Measurements from ENCODE around the gene OR4E1. TPM values are rescaled to one million over a fixed set of nuclear protein-coding genes. Genes with fewer than 3 reads are reported as not detected.
A peak's percentile ranks its signal among the peaks of the same experiment; 100 is the strongest.

OR4E1 gene
- total RNA-seq, result under 1 TPM in 4 of 5 experiments, not detected in 1; 0.07 to 0.19 (median 0.12) TPM
- not detected for polyA plus RNA-seq
- total RNA-seq, result 0.40 reads per million

GRCh38 chr14:21673718-21674117 lies at the start of gene OR4E1:
TSS of gene OR4E1 (minus strand) at chr14:21673818. CDS start at chr14:21670935, 2,883 bp downstream.
- ATAC-seq, result no peak
- peaks cover 12 to 47% (median 38%) of the 10 kb centered on the region in 5 donors for H3K27me3 Mint-ChIP-seq
- H3K36me3 Mint-ChIP-seq, result peaks cover 0 to 3% (median 0%) of the 10 kb centered on the region in 5 donors

GRCh38 chr14:21721504-21721903 lies 47.9 kb upstream of the OR4E1 start:
- Mint-ChIP-seq H3K4me1 (peaks cover 0 to 3% (median 0%) of the 10 kb centered on the region in 7 donors), H3K9me3 (no peaks in the 10 kb centered on the region), H3K27me3 (peaks cover 36 to 57% (median 43%) of the 10 kb centered on the region in 5 donors), H3K36me3 (peaks cover 0 to 4% (median 0%) of the 10 kb centered on the region in 5 donors), H3K27ac (no peak overlapping the region), H3K4me3 (no peak overlapping the region)
- Histone ChIP-seq H3K9me3 (ENCODE audit: control insufficient read depth in 2 of 3, low read length in 3 of 3) (no peaks in the 10 kb centered on the region), H3K4me1 (ENCODE audit: control insufficient read depth in 2 of 2, insufficient read depth in 2 of 2, low read length in 2 of 2) (no peaks in the 10 kb centered on the region), H3K27me3 (ENCODE audit: control insufficient read depth in 2 of 2, insufficient read depth in 2 of 2, low read length in 2 of 2) (no peaks in the 10 kb centered on the region), H3K36me3 (ENCODE audit: control insufficient read depth in 2 of 3, insufficient read depth in 3 of 3, low read length in 3 of 3) (no peaks in the 10 kb centered on the region), H3K27ac (ENCODE audit: low read depth, low read length) (peak overlapping the region; percentile 54), H3K4me3 (ENCODE audit: low read length) (no peak overlapping the region)
- DNase-seq (no peak), ATAC-seq (no peak)
- CTCF ChIA-PET, result interaction anchor here (1.0 to 2.5 kb wide), 2 partner anchors 20 to 849 kb away, joined by 3 to 12 read pairs; no protein-coding TSS in a partner anchor
- POLR2A ChIA-PET, result no interaction called here
- intact Hi-C loops (cut with micrococcal nuclease), result loop anchor here in 1 of 2 donors (5.0 kb wide), 1 partner anchor 801 kb away; no protein-coding TSS in a partner anchor

More at GRCh38 chr14:21673718-21674117, at the start of gene OR4E1:
- ChIA-PET CTCF (no interaction called here), POLR2A (interaction anchor here (0.7 kb wide), 1 partner anchor 94 kb away, joined by 3 read pairs; the partner anchor contains the start of gene OR10G3)
- intact Hi-C loops (cut with micrococcal nuclease), result no loop called here
- Histone ChIP-seq H3K27ac (ENCODE audit: low read depth, low read length) (no peak within 1 kb of the TSS), H3K9me3 (ENCODE audit: control insufficient read depth in 2 of 3, low read length in 3 of 3) (peaks cover 0 to 4% (median 0%) of the 10 kb centered on the region in 3 experiments), H3K4me3 (ENCODE audit: low read length) (no peak within 1 kb of the TSS), H3K36me3 (ENCODE audit: control insufficient read depth in 2 of 3, insufficient read depth in 3 of 3, low read length in 3 of 3) (no peaks in the 10 kb centered on the region), H3K27me3 (ENCODE audit: control insufficient read depth in 2 of 2, insufficient read depth in 2 of 2, low read length in 2 of 2) (no peaks in the 10 kb centered on the region), H3K4me1 (ENCODE audit: control insufficient read depth in 2 of 2, insufficient read depth in 2 of 2, low read length in 2 of 2) (no peaks in the 10 kb centered on the region)
- H3K4me3 Mint-ChIP-seq, result no peak within 1 kb of the TSS
- no peak within 1 kb of the TSS for H3K27ac Mint-ChIP-seq
- peaks cover 0 to 33% (median 9%) of the 10 kb centered on the region in 11 donors for H3K9me3 Mint-ChIP-seq
- no peak for DNase-seq
- peaks cover 0 to 2% (median 0%) of the 10 kb centered on the region in 7 donors for H3K4me1 Mint-ChIP-seq

DNA sequence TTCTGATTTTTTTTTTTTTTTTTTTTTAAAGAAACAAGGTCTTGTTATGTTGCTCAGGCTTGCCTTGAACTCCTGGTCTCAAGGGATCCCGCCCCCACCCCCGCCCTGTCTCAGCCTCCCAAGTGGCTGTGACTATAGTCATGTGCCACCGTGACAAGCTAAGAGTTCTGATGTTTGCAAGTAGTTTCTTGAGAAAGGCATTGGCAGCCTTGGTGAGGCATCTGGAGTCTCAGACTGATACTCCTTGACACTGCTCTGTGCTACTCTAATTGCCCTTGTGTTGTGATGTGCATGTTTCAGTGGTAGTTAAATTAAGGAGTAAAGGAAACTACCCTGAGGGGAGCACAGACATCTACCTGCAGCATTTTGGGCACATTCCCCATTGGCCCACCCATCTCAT lies 46.2 kb upstream of the OR4E1 start:
- H3K9me3 Mint-ChIP-seq, result no peaks in the 10 kb centered on the region
- POLR2A ChIA-PET, result interaction anchor here (0.6 to 1.6 kb wide), 3 partner anchors 807 to 837 kb away, joined by 3 to 5 read pairs (median 4); no protein-coding TSS in a partner anchor

DNA sequence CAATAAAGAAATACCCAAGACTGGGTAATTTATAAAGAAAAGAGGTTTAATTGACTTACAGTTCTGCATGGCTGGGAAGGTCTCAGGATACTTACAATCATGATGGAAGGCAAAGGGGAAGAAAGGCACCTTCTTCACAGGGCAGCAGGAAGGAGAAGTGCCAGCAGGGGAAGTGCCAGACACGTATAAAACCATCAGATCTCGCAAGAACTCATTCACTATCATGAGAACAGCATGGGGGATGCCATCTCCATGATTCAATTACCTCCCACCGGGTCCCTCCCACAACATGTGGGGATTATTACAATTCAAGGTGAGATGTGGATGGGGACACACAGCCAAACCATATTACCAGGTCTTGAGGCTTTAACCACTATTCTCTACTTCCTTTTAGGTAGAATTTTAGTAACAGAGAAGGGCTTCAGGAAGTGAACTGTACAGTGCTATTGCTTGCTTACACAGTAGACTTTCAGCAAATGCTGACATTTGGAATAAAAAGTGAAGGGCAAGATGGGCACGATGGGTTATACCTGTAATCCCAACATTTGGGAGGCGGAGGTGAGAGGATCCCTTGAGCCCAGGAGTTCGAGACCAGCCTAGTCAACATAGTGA lies 40.8 kb upstream of the OR4E1 start:
- peaks cover 0 to 8% (median 5%) of the 10 kb centered on the region in 7 donors for H3K4me1 Mint-ChIP-seq
- POLR2A ChIA-PET, result interaction anchor here (1.8 kb wide), 1 partner anchor 9 kb away, joined by 5 read pairs; no protein-coding TSS in a partner anchor
- H3K4me3 ChIP-seq (ENCODE audit: low read length), result no peak overlapping the region

More for the DNA sequence above, 46.2 kb upstream of the OR4E1 start:
- Mint-ChIP-seq H3K4me3 (no peak overlapping the region), H3K4me1 (peaks cover 0 to 3% (median 0%) of the 10 kb centered on the region in 7 donors), H3K36me3 (peaks cover 0 to 4% (median 0%) of the 10 kb centered on the region in 5 donors), H3K27ac (peak overlapping the region in 2 of 9 donors; percentile 4 to 72), H3K27me3 (peaks cover 34 to 62% (median 43%) of the 10 kb centered on the region in 5 donors)
- Histone ChIP-seq H3K9me3 (ENCODE audit: control insufficient read depth in 2 of 3, low read length in 3 of 3) (no peaks in the 10 kb centered on the region), H3K36me3 (ENCODE audit: control insufficient read depth in 2 of 3, insufficient read depth in 3 of 3, low read length in 3 of 3) (no peaks in the 10 kb centered on the region), H3K4me3 (ENCODE audit: low read length) (no peak overlapping the region), H3K27ac (ENCODE audit: low read depth, low read length) (no peak overlapping the region), H3K4me1 (ENCODE audit: control insufficient read depth in 2 of 2, insufficient read depth in 2 of 2, low read length in 2 of 2) (no peaks in the 10 kb centered on the region), H3K27me3 (ENCODE audit: control insufficient read depth in 2 of 2, insufficient read depth in 2 of 2, low read length in 2 of 2) (no peaks in the 10 kb centered on the region)
- ATAC-seq (no peak), DNase-seq (no peak)
- intact Hi-C loops (cut with micrococcal nuclease), result loop anchor here in 1 of 2 donors (5.0 to 10.0 kb wide), 2 partner anchors 265 to 802 kb away; partner anchors contain the start of gene CHD8
- CTCF ChIA-PET, result no interaction called here

GRCh38 chr14:21712036-21712435 lies 38.4 kb upstream of the OR4E1 start:
- ChIA-PET CTCF (interaction anchor here (1.2 to 1.4 kb wide), 2 partner anchors 11 to 836 kb away, joined by 3 to 4 read pairs; no protein-coding TSS in a partner anchor), POLR2A (interaction anchor here (0.5 to 1.8 kb wide), 3 partner anchors 28 to 844 kb away, joined by 4 to 7 read pairs (median 5); no protein-coding TSS in a partner anchor)
- Mint-ChIP-seq H3K27ac (peak overlapping the region in 8 of 9 donors; percentile 7 to 91 (median 72)), H3K4me1 (peaks cover 0 to 8% (median 5%) of the 10 kb centered on the region in 7 donors), H3K4me3 (peak overlapping the region; percentile 25 to 82 (median 67)), H3K27me3 (peaks cover 14 to 39% (median 21%) of the 10 kb centered on the region in 5 donors), H3K36me3 (peaks cover 0 to 9% (median 0%) of the 10 kb centered on the region in 5 donors), H3K9me3 (peaks cover 0 to 8% (median 0%) of the 10 kb centered on the region in 11 donors)
- DNase-seq (peak in 4 of 9 donors; percentile 22 to 57 (median 46)), ATAC-seq (peak; percentile 56)
- Histone ChIP-seq H3K36me3 (ENCODE audit: control insufficient read depth in 2 of 3, insufficient read depth in 3 of 3, low read length in 3 of 3) (no peaks in the 10 kb centered on the region), H3K27ac (ENCODE audit: low read depth, low read length) (peak overlapping the region; percentile 56), H3K4me3 (ENCODE audit: low read length) (peak overlapping the region; percentile 6), H3K4me1 (ENCODE audit: control insufficient read depth in 2 of 2, insufficient read depth in 2 of 2, low read length in 2 of 2) (no peaks in the 10 kb centered on the region), H3K9me3 (ENCODE audit: control insufficient read depth in 2 of 3, low read length in 3 of 3) (no peaks in the 10 kb centered on the region), H3K27me3 (ENCODE audit: control insufficient read depth in 2 of 2, insufficient read depth in 2 of 2, low read length in 2 of 2) (peaks cover 0 to 3% of the 10 kb centered on the region in 2 donors)
- intact Hi-C loops (cut with micrococcal nuclease), result loop anchor here in 1 of 2 donors (1.0 to 10.0 kb wide), 3 partner anchors 11 to 815 kb away; partner anchors contain the start of gene CHD8

More for the DNA sequence above, 40.8 kb upstream of the OR4E1 start:
- DNase-seq (peak in 2 of 9 donors; percentile 22 to 23), ATAC-seq (peak; percentile 25)
- CTCF ChIA-PET, result no interaction called here
- peak overlapping the region in 8 of 9 donors; percentile 20 to 94 (median 82) for H3K27ac Mint-ChIP-seq
- no peaks in the 10 kb centered on the region for H3K36me3 Mint-ChIP-seq
- H3K9me3 Mint-ChIP-seq, result no peaks in the 10 kb centered on the region
- Histone ChIP-seq H3K27me3 (ENCODE audit: control insufficient read depth in 2 of 2, insufficient read depth in 2 of 2, low read length in 2 of 2) (peaks cover 0 to 3% of the 10 kb centered on the region in 2 donors), H3K36me3 (ENCODE audit: control insufficient read depth in 2 of 3, insufficient read depth in 3 of 3, low read length in 3 of 3) (no peaks in the 10 kb centered on the region), H3K9me3 (ENCODE audit: control insufficient read depth in 2 of 3, low read length in 3 of 3) (no peaks in the 10 kb centered on the region), H3K4me1 (ENCODE audit: control insufficient read depth in 2 of 2, insufficient read depth in 2 of 2, low read length in 2 of 2) (no peaks in the 10 kb centered on the region), H3K27ac (ENCODE audit: low read depth, low read length) (peak overlapping the region; percentile 23)
- H3K4me3 Mint-ChIP-seq, result peak overlapping the region; percentile 14 to 82 (median 58)
- peaks cover 21 to 43% (median 30%) of the 10 kb centered on the region in 5 donors for H3K27me3 Mint-ChIP-seq
- intact Hi-C loops (cut with micrococcal nuclease), result loop anchor here in 1 of 2 donors (5.0 to 10.0 kb wide), 2 partner anchors 260 to 813 kb away; partner anchors contain the start of gene CHD8

- POLR2A ChIA-PET, result interaction anchor here (0.5 to 1.8 kb wide), 4 partner anchors 28 to 1247 kb away, joined by 3 to 7 read pairs (median 4); no protein-coding TSS in a partner anchor
- intact Hi-C loops (cut with micrococcal nuclease), result loop anchor here in 1 of 2 donors (1.0 to 10.0 kb wide), 3 partner anchors 23 to 816 kb away; partner anchors contain the start of gene CHD8
- no peak overlapping the region for H3K27ac ChIP-seq (ENCODE audit: low read depth, low read length)
- CTCF ChIA-PET, result interaction anchor here (1.2 to 1.4 kb wide), 2 partner anchors 12 to 837 kb away, joined by 3 to 4 read pairs; no protein-coding TSS in a partner anchor
- Mint-ChIP-seq H3K36me3 (peaks cover 0 to 9% (median 0%) of the 10 kb centered on the region in 5 donors), H3K27ac (peak overlapping the region in 7 of 9 donors; percentile 7 to 91 (median 72)), H3K9me3 (peaks cover 0 to 14% (median 0%) of the 10 kb centered on the region in 11 donors), H3K4me3 (peak overlapping the region; percentile 25 to 82 (median 67)), H3K4me1 (peaks cover 0 to 8% (median 5%) of the 10 kb centered on the region in 7 donors), H3K27me3 (peaks cover 9 to 44% (median 23%) of the 10 kb centered on the region in 5 donors)
- no peaks in the 10 kb centered on the region for H3K4me1 ChIP-seq (ENCODE audit: control insufficient read depth in 2 of 2, insufficient read depth in 2 of 2, low read length in 2 of 2)
- no peaks in the 10 kb centered on the region for H3K36me3 ChIP-seq (ENCODE audit: control insufficient read depth in 2 of 3, insufficient read depth in 3 of 3, low read length in 3 of 3)
- peak in 5 of 9 donors; percentile 25 to 57 (median 37) for DNase-seq
- ATAC-seq, result peak; percentile 80
- peaks cover 0 to 3% of the 10 kb centered on the region in 2 donors for H3K27me3 ChIP-seq (ENCODE audit: control insufficient read depth in 2 of 2, insufficient read depth in 2 of 2, low read length in 2 of 2)
- H3K9me3 ChIP-seq (ENCODE audit: control insufficient read depth in 2 of 3, low read length in 3 of 3), result no peaks in the 10 kb centered on the region
- H3K4me3 ChIP-seq (ENCODE audit: low read length), result no peak overlapping the region
These were observed 37.8 kb upstream of the OR4E1 start for GRCh38 chr14:21711360-21711961.
